ENCODE measurements around the gene RMRP. TPM values are rescaled to one million over a fixed set of nuclear protein-coding genes. Genes with fewer than 3 reads are reported as not detected.

The RMRP gene
- total RNA-seq, 1 experiment from 2014 or later: 27,637 TPM

DNA sequence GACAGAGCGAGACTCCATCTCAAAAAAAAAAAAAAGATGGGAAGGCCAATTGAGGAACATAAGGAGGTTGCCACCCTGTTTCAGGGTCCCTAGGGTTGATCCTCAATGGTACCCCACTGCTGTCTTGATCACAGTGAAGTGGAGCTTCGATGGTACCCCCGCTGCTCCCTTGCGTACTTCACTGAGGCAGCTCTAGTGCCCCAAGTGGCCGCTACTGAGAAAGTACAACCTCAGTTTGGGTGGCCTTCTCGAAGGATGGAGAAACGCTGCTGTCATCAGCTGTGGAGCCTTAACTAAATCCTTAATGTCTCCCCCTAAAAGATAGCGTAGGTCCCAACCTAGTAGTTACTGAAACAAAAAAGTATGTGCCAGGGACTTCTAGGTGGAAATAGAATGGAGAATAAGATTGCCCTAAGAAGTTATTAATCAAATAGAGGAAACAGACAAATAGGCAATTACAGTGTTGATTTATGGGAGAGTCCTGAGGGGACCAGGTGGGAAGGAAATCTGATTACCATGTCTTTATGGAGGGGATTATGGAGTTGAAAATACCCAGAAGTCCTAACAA, 46.5 kb downstream of the RMRP start:
- peak; percentile 24 for DNase-seq (ENCODE audit: low spot score)

DNA sequence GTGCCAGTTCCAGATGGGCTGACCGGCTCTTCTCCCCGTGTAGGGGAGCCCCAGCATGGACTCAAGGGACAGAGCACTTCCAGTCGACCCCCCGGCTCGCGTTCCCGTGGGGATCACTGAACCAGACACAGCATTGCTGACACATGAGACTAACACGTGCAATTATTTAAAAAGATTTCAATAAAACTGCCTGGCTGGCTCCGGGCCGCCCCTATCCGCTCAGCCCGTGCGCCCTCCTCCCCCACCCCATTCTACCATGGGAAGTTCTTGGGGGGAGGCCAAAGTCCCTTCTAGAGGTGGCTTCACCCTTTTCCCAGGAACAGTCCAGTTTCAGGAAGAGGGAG, 48.0 kb downstream of the RMRP start:
- no peak for DNase-seq (ENCODE audit: low spot score)

DNA sequence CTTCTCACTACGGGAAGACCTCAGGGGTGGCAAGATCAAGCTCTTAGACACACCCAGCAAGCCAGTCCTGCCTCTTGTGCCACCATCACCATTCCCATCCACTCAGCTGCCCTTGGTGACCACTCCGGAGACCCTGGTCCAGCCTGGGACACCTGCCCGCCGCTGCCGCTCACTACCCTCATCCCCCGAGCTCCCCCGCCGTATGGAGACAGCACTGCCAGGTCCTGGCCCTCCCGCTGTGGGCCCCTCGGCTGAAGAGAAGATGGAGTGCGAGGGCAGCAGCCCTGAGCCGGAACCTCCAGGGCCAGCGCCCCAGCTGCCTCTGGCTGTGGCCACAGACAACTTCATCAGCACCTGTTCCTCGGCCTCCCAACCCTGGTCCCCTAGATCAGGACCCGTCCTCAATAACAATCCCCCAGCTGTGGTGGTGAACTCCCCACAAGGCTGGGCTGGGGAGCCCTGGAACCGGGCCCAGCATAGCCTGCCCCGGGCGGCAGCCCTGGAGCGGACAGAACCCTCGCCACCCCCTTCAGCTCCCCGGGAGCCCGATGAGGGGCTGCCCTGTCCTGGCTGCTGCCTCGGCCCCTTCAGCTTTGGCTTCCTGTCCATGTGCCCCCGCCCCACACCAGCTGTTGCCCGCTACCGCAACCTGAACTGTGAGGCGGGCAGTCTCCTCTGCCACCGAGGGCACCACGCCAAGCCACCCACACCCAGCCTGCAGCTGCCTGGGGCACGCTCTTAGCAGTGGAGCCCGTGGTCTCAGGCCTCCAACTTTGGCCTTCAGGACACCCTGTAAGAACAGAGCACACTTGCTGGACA, 48.6 kb downstream of the RMRP start:
- DNase-seq (ENCODE audit: low spot score): no peak

DNA sequence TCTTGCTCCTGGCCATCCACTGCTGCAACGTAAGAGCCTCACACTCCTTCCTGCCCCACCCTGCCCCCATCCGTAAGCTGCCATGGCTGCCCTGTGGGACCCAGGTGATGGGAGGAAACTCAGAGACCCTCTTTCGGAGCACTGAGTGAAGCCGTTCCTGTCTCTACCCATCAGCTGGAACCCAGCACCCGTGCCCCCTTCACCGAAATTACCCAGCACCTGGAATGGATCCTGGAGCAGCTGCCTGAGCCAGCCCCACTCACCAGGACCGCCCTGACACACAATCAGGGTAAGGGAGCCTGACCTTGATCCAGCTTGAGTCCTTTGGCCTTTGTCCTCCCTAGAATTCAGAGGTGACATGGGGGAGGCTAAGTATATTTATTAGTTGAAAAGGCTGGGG, 49.6 kb downstream of the RMRP start:
- no peak for DNase-seq (ENCODE audit: low spot score)

Small RNA genes lying within 50 kb of the gene (small RNA-seq; reads per million reads assigned to genes)
- not detected for gene MIR4667
- gene RMRP: not detected
- not detected for gene RN7SL22P

Other genes starting within 250 kb of the RMRP start
- gene RUSC2, start 167.9 kb downstream of the RMRP start, total RNA-seq (2014; rRNA removed; shearing (Covaris generic)): 0.94 and 2.0 TPM in 2 replicates
- 7.7 and 7.9 TPM in 2 replicates for gene TESK1, start 52.8 kb downstream of the RMRP start, total RNA-seq (2014; rRNA removed; shearing (Covaris generic))
- gene CD72, start 39.6 kb downstream of the RMRP start, total RNA-seq (2014; rRNA removed; shearing (Covaris generic)): 0.23 TPM in 1 of 2 replicates, not detected in the other
- gene SIT1, start 7.1 kb downstream of the RMRP start, total RNA-seq (2014; rRNA removed; shearing (Covaris generic)): not detected in 2 replicates
- gene CCDC107, start 273 bp upstream of the RMRP start, total RNA-seq (2014; rRNA removed; shearing (Covaris generic)): 19.7 and 19.9 TPM in 2 replicates
- gene ARHGEF39, start 7.2 kb upstream of the RMRP start, total RNA-seq (2014; rRNA removed; shearing (Covaris generic)): 16.2 and 23.4 TPM in 2 replicates
- 82.8 and 95.4 TPM in 2 replicates for gene CA9, start 15.9 kb upstream of the RMRP start, total RNA-seq (2014; rRNA removed; shearing (Covaris generic))
- gene TPM2, start 31.9 kb upstream of the RMRP start, total RNA-seq (2014; rRNA removed; shearing (Covaris generic)): 61.0 and 69.8 TPM in 2 replicates
- 99.5 and 100.0 TPM in 2 replicates for gene TLN1, start 74.2 kb upstream of the RMRP start, total RNA-seq (2014; rRNA removed; shearing (Covaris generic))
- 42.4 and 44.5 TPM in 2 replicates for gene CREB3, start 74.6 kb upstream of the RMRP start, total RNA-seq (2014; rRNA removed; shearing (Covaris generic))
- 74.6 and 84.9 TPM in 2 replicates for gene GBA2, start 91.2 kb upstream of the RMRP start, total RNA-seq (2014; rRNA removed; shearing (Covaris generic))
- 18.9 and 20.6 TPM in 2 replicates for gene RGP1, start 91.3 kb upstream of the RMRP start, total RNA-seq (2014; rRNA removed; shearing (Covaris generic))
- gene MSMP, start 96.3 kb upstream of the RMRP start, total RNA-seq (2014; rRNA removed; shearing (Covaris generic)): 0.28 TPM in 1 of 2 replicates, not detected in the other
- gene NPR2, start 133.6 kb upstream of the RMRP start, total RNA-seq (2014; rRNA removed; shearing (Covaris generic)): 6.3 and 8.3 TPM in 2 replicates
- gene SPAG8, start 154.2 kb upstream of the RMRP start, total RNA-seq (2014; rRNA removed; shearing (Covaris generic)): 0.78 and 1.9 TPM in 2 replicates
- gene HINT2, start 157.0 kb upstream of the RMRP start, total RNA-seq (2014; rRNA removed; shearing (Covaris generic)): 91.2 and 98.7 TPM in 2 replicates
- 0.10 and 0.16 TPM in 2 replicates for gene FAM221B, start 170.7 kb upstream of the RMRP start, total RNA-seq (2014; rRNA removed; shearing (Covaris generic))
- 3.1 and 4.5 TPM in 2 replicates for gene TMEM8B, start 171.2 kb upstream of the RMRP start, total RNA-seq (2014; rRNA removed; shearing (Covaris generic))
- gene OR13J1, start 212.4 kb upstream of the RMRP start, total RNA-seq (2014; rRNA removed; shearing (Covaris generic)): not detected in 2 replicates
- 4.1 and 7.7 TPM in 2 replicates for gene HRCT1, start 248.2 kb upstream of the RMRP start, total RNA-seq (2014; rRNA removed; shearing (Covaris generic))